HG02970 (cell line): Measurements from ENCODE around the gene TBC1D22B.

Experiments
- ATAC-seq: cut with Tn5 transposase; IDR thresholded peaks from one replicate; pipeline ENCODE4 v1.9.1; 2021; ENCODE audit warnings: mild to moderate bottlenecking, moderate library complexity, moderate number of reproducible peaks; ENCODE audit not compliant: unreplicated experiment, low FRiP score

The TBC1D22B gene

DNA sequence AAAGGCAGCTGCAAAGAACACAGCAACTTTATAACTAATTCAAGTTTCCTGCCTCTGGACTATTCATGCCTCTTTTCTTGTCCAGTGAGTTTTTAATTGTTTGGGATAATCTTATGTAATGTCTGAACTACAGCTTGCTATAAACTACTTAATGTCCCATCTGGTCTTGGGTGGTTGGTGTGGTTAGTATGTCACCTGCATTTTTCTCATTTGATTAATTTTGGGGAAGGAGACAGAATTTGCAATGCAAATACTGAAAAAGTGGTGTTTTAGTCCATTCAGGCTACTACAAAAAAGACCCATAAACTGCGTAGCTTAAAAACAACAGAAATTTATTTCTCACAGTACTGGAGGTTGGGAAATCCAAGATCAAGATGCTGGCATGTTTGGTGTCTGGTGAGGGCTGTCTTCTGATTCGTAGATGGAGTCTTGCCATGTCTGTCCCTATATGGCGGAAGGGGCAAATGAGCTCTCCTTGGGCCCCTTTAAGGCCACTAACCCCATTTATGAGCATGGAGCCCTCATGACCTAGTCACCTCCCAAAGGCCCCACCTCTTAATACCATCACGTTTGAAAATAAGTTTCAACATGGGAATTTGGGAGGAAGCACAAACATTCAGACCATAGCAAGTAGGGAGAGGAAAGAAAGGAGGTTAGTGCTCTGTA, 118.6 kb downstream of the TBC1D22B start:
- no peak for ATAC-seq

DNA sequence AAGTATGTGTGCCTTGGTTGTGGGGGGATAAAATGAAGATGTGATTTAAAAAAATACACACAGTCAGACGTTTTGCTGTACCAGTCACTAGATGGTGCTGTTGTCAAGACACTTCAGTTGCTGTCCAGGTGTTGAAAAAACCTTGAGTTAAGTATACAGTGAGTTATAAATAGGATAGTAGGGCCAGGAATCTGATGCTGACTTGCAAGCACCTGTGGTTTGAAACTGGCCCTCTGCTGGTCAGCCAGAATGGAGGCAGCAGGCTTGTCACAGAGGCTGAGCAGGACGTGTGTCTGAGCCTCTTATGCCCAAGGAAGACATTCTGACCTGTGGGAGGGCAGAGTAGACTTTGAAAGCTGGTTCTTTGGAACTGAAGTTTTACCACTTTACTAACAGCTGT, 124.0 kb downstream of the TBC1D22B start:
- no peak for ATAC-seq
